Endothelial cell of umbilical vein (primary cell): Measurements from ENCODE around the gene KRTAP29-1. TPM values are rescaled to one million over a fixed set of nuclear protein-coding genes. Genes with fewer than 3 reads are reported as not detected.

Experiments used
- BruUV-seq: library from RNA; stranded (reverse); fragments of 400-500 nt; replicated peaks from 2 replicates; lab custom pipeline; 2021; lab: Mats Ljungman, UMichigan
- CTCF ChIA-PET: fragments of 300-600, 350-600 bp; sonication (Branson Sonifier 250); formaldehyde crosslinking; loops from one replicate; lab custom pipeline; 2021; ENCODE audit warnings: antibody characterized with exemption, inconsistent platforms; lab: Charles Lee
- POLR2A ChIA-PET: fragments of 300-600, 350-600 bp; sonication (Branson Sonifier 250); formaldehyde crosslinking; loops from one replicate; lab custom pipeline; 2021; ENCODE audit warnings: antibody characterized with exemption, inconsistent platforms; lab: Charles Lee
- DNase-seq: peaks from one replicate; pipeline ENCODE4 v3.0.0-alpha.2; 2011; ENCODE audit warnings: low read depth, low spot score
- FAIRE-seq: peaks from 2 replicates; lab custom pipeline; 2011; peaks lifted over from hg19 to GRCh38; lab: Jason Lieb, UNC
- H2AFZ ChIP-seq: 2 replicates; pipeline ENCODE4 v1.6.0; 2012; ENCODE audit warnings: low read depth, low read length, control low read depth, inconsistent platforms
- H3K27ac ChIP-seq: 2 replicates; pipeline ENCODE4 v1.5.1; 2011; ENCODE audit warnings: low read depth, mild to moderate bottlenecking, control low read depth, low read length, moderate library complexity; ENCODE audit not compliant: insufficient read depth
- H3K27me3 ChIP-seq, 2 experiments: 2 replicates each; pipeline versions ENCODE4 v1.6.0 to v1.6.1; 2011; ENCODE audit warnings: low read length in 2 of 2, mixed read lengths in 1 of 2; ENCODE audit not compliant: control insufficient read depth in 2 of 2, insufficient read depth in 2 of 2
- H3K36me3 ChIP-seq, 2 experiments: 2 replicates in 1 of 2; 3 replicates in 1 of 2; pipeline ENCODE4 v1.5.1; 2011; ENCODE audit warnings: low read length in 2 of 2, mild to moderate bottlenecking in 1 of 2, moderate library complexity in 1 of 2; ENCODE audit not compliant: control insufficient read depth in 2 of 2, insufficient read depth in 2 of 2; ENCODE audit errors: extremely low read depth in 1 of 2
- H3K4me1 ChIP-seq: 3 replicates; pipeline ENCODE4 v1.5.1; 2011; ENCODE audit warnings: mild to moderate bottlenecking, low read length; ENCODE audit not compliant: control insufficient read depth, insufficient read depth; ENCODE audit errors: extremely low read depth
- H3K4me2 ChIP-seq: 2 replicates; pipeline ENCODE4 v1.6.1; 2011; ENCODE audit warnings: low read length, control low read depth, mixed read lengths; ENCODE audit not compliant: insufficient read depth
- H3K4me3 ChIP-seq, 3 experiments: fragments of 200-600 bp in 1 of 3; sonication (generic), shearing (Covaris generic) in 1 of 3; replicated peaks in 1 of 3; 2 replicates each; pipeline ENCODE4 v1.5.1; 2011 to 2016; ENCODE audit warnings: control low read depth in 3 of 3, low read length in 3 of 3, mild to moderate bottlenecking in 2 of 3, inconsistent platforms in 1 of 3, low read depth in 1 of 3, moderate library complexity in 1 of 3; ENCODE audit not compliant: insufficient read depth in 1 of 3
- H3K79me2 ChIP-seq: 2 replicates; pipeline ENCODE4 v1.6.0; 2012; ENCODE audit warnings: low read length, inconsistent platforms; ENCODE audit not compliant: control insufficient read depth, insufficient read depth
- H3K9ac ChIP-seq: replicated peaks from 2 replicates; pipeline ENCODE3; 2011; ENCODE audit warnings: low read length, control low read depth; ENCODE audit not compliant: insufficient read depth; ENCODE audit errors: extremely low read depth
- H3K9me1 ChIP-seq: replicated peaks from 3 replicates; pipeline ENCODE4 v1.6.0; 2011; ENCODE audit warnings: mild to moderate bottlenecking, low read length; ENCODE audit not compliant: control insufficient read depth, insufficient read depth; ENCODE audit errors: extremely low read depth
- H3K9me3 ChIP-seq: replicated peaks from 2 replicates; pipeline ENCODE4 v1.5.1; 2012; ENCODE audit warnings: low read length, inconsistent platforms; ENCODE audit not compliant: control insufficient read depth, insufficient read depth
- H4K20me1 ChIP-seq: replicated peaks from 2 replicates; pipeline ENCODE3; 2011; ENCODE audit warnings: mild to moderate bottlenecking, low read length; ENCODE audit not compliant: control insufficient read depth, insufficient read depth; ENCODE audit errors: extremely low read depth
- EZH2 ChIP-seq: IDR thresholded peaks from 2 replicates; pipeline ENCODE4 v1.6.1; 2012; ENCODE audit warnings: borderline replicate concordance, low read depth, mild to moderate bottlenecking, moderate library complexity, low read length, inconsistent platforms; ENCODE audit not compliant: severe bottlenecking
- FOS ChIP-seq: IDR thresholded peaks from 2 replicates; pipeline ENCODE4 v1.6.1; 2011; ENCODE audit warnings: mild to moderate bottlenecking, low read length, moderate library complexity, borderline replicate concordance; ENCODE audit not compliant: insufficient read depth
- GATA2 ChIP-seq: IDR thresholded peaks from 2 replicates; pipeline ENCODE4 v1.7.0; 2011; ENCODE audit warnings: low read depth, mild to moderate bottlenecking, moderate library complexity, mixed read lengths, low read length; ENCODE audit not compliant: insufficient read length, insufficient read depth
- JUN ChIP-seq: IDR thresholded peaks from 2 replicates; pipeline ENCODE4 v1.6.1; 2011; ENCODE audit warnings: borderline replicate concordance, low read depth; ENCODE audit not compliant: insufficient read length, insufficient read depth
- MYC ChIP-seq: IDR thresholded peaks from one replicate; pipeline ENCODE4 v1.6.1; 2011; ENCODE audit warnings: mild to moderate bottlenecking, low read depth, low read length
- POLR2A ChIP-seq: IDR thresholded peaks from 2 replicates; pipeline ENCODE4 v1.6.1; 2012; ENCODE audit warnings: low read depth, mild to moderate bottlenecking, control low read depth, low read length
- POLR2AphosphoS5 ChIP-seq: IDR thresholded peaks from 2 replicates; pipeline ENCODE4 v1.6.1; 2012; ENCODE audit warnings: low read depth, mild to moderate bottlenecking, control low read depth, low read length, moderate library complexity; ENCODE audit not compliant: insufficient read depth
- dilution Hi-C: fragments of 300-500 bp; cut with MboI; formaldehyde crosslinking; loops from one replicate; pipeline ENCODE4 v1.15.0; 2019; ENCODE audit warnings: low sequenced_read_pairs; ENCODE audit not compliant: extremely low pct_ligation_motif_present
- intact Hi-C: fragments of 100-400 bp; cut with micrococcal nuclease; formaldehyde crosslinking; loops from one replicate; pipeline ENCODE4 v1.10.0; 2022
- polyA plus RNA-seq, 4 experiments: library from polyadenylated mRNA; depleted of rRNA in 3 of 4; stranded (reverse) in 3 of 4; unstranded in 1 of 4; fragments of >200 nt; gene quantifications; 2 replicates each; pipeline versions ENCODE4 v1.2.1 to v1.2.3, GENCODE V29; 2011 to 2012; ENCODE audit warnings: missing spikeins in 1 of 4
- total RNA-seq: library from RNA; stranded (reverse); gene quantifications from 2 replicates; pipeline ENCODE4 v1.2.3, GENCODE V29; 2021
- TF ChIP-seq, protein P1 (sequence below): IDR thresholded peaks from 2 replicates; pipeline ENCODE4 v1.6.1; 2011; ENCODE audit not compliant: insufficient read depth, insufficient read length
- TF ChIP-seq, protein P2 (sequence below), 2 donors: IDR thresholded peaks; 1 replicate in 1 of 2; 2 replicates in 1 of 2; pipeline ENCODE4 v1.5.1; 2011; ENCODE audit warnings: low read length in 2 of 2, mild to moderate bottlenecking in 2 of 2, moderate library complexity in 2 of 2, control low read depth in 1 of 2, inconsistent platforms in 1 of 2, low read depth in 1 of 2; ENCODE audit not compliant: insufficient read depth in 1 of 2; ENCODE audit errors: extremely low read depth in 1 of 2

Gene KRTAP29-1
- total and polyA plus RNA-seq, 2 donors (not counting 3 experiments of a cell fraction or from before 2014, with no cell fraction given): not detected

DNA sequence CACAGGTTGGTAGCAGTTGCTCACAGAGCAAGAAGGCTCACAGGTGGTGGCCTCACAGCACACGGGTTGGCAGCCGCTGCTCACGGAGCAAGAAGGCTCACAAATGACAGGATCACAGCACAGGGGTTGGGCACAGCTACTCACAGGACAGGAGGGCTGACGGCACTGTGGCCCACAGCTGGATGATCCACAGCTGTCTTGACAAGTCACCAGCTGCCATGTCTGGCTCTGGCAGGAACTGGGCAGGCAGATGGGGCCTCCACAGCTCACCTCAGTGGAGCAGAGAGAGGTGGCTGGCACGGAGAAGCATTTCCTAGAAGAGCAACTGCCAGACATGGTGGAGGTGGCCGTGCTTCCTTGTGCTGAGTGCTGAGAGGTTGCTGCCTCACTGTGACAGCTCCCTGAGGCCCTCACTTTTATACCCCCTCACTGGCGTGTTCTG is 6.3 kb upstream of the KRTAP29-1 start, which contains the start of gene KRTAP16-1:
KRTAP16-1 (minus strand) TSS at position 392 of the 442 bp plus-strand sequence; CDS start at position 336, 56 bp downstream.
- FAIRE-seq: no peak

DNA sequence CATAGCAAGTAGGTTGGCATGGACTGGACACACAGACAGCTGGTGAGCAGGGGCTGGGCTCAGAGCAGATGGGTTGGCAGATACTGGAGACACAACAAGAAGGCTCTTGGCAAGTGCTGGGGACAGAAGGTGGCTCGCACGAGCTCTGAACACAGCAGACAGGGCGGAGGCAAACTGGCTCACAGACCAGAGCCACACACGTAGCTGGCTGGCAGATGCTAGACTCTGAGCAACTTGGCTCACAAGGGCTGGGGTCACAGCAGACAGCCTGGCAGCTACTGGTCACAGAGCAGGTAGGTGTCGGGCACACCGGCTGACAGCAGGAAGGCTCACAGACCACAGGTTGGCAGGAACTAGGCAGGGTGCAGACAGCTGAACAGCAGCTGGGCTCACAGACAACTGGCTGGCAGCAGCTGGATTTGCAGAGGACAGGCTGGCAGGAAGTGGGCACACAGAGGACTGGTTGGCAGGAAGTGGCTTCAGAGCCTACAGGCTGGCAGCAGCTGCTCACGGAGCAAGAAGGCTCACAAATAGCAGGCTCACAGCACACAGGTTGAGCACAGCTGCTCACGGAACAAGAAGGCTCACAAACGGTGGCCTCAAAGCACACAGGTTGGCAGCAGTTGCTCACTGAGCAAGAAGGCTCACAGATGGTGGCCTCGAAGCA is 5.7 kb upstream of the KRTAP29-1 start:
- no peak overlapping the region for H2AFZ ChIP-seq
- H4K20me1 ChIP-seq: no peaks in the 10 kb centered on the region
- no peaks in the 10 kb centered on the region for H3K4me1 ChIP-seq
- H3K9me3 ChIP-seq: no peaks in the 10 kb centered on the region
- no peaks in the 10 kb centered on the region for H3K79me2 ChIP-seq
- no peak overlapping the region for H3K27ac ChIP-seq
- TF ChIP-seq POLR2A: no peak
- TF ChIP-seq GATA2: no peak
- no peak for TF ChIP-seq MYC
- no peak for TF ChIP-seq POLR2AphosphoS5
- no peak for TF ChIP-seq EZH2
- no peak for TF ChIP-seq FOS
- no peak for TF ChIP-seq JUN
- TF ChIP-seq, protein P1, sequence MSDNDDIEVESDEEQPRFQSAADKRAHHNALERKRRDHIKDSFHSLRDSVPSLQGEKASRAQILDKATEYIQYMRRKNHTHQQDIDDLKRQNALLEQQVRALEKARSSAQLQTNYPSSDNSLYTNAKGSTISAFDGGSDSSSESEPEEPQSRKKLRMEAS: no peak
- TF ChIP-seq, protein P2, sequence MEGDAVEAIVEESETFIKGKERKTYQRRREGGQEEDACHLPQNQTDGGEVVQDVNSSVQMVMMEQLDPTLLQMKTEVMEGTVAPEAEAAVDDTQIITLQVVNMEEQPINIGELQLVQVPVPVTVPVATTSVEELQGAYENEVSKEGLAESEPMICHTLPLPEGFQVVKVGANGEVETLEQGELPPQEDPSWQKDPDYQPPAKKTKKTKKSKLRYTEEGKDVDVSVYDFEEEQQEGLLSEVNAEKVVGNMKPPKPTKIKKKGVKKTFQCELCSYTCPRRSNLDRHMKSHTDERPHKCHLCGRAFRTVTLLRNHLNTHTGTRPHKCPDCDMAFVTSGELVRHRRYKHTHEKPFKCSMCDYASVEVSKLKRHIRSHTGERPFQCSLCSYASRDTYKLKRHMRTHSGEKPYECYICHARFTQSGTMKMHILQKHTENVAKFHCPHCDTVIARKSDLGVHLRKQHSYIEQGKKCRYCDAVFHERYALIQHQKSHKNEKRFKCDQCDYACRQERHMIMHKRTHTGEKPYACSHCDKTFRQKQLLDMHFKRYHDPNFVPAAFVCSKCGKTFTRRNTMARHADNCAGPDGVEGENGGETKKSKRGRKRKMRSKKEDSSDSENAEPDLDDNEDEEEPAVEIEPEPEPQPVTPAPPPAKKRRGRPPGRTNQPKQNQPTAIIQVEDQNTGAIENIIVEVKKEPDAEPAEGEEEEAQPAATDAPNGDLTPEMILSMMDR (IDR thresholded peaks at IDR 0.05; ENCODE audit: extremely low read depth in 1 of 2, insufficient read depth in 1 of 2, low read depth in 1 of 2, low read length in 2 of 2): no peak
- H3K9ac ChIP-seq: no peak overlapping the region
- ChIA-PET POLR2A (no interaction called here), CTCF (no interaction called here)
- no peak for DNase-seq
- no peaks in the 10 kb centered on the region for H3K36me3 ChIP-seq
- no peak for FAIRE-seq
- no peaks in the 10 kb centered on the region for H3K27me3 ChIP-seq
- dilution Hi-C loops (no loop called here), intact Hi-C loops (no loop called here)
- H3K4me2 ChIP-seq: no peak overlapping the region
- no peaks in the 10 kb centered on the region for H3K9me1 ChIP-seq
- no TSS peak for BruUV-seq
- no peak overlapping the region for H3K4me3 ChIP-seq

More for the DNA sequence above, 6.3 kb upstream of the KRTAP29-1 start, which contains the start of gene KRTAP16-1:
- H3K36me3 ChIP-seq: no peaks in the 10 kb centered on the region
- dilution Hi-C loops (no loop called here), intact Hi-C loops (no loop called here)
- no peaks in the 10 kb centered on the region for H4K20me1 ChIP-seq
- CTCF ChIA-PET: no interaction called here
- BruUV-seq: no TSS peak
- no peak for DNase-seq
- no peaks in the 10 kb centered on the region for H3K27me3 ChIP-seq
- no peak within 1 kb of the TSS for H3K4me3 ChIP-seq
- no peak within 1 kb of the TSS for H3K4me2 ChIP-seq
- H3K9me3 ChIP-seq: no peaks in the 10 kb centered on the region
- H3K27ac ChIP-seq: no peak within 1 kb of the TSS
- POLR2A ChIA-PET: no interaction called here
- no peak within 1 kb of the TSS for H2AFZ ChIP-seq
- no peak within 1 kb of the TSS for H3K9ac ChIP-seq
- no peaks in the 10 kb centered on the region for H3K79me2 ChIP-seq
- H3K9me1 ChIP-seq: no peaks in the 10 kb centered on the region
- no peaks in the 10 kb centered on the region for H3K4me1 ChIP-seq
- TF ChIP-seq JUN (no peak), POLR2A (no peak), MYC (no peak), FOS (no peak)
- TF ChIP-seq, protein P1: no peak
